GM19035 (cell line): ENCODE data around the gene MAOA.
"Not testable (repeated sequence)": the region's sequence is repeated elsewhere in the genome, so short reads cannot be mapped to it uniquely, and the experiment has no call there.

ENCODE experiments used
- ATAC-seq: cut with Tn5 transposase; IDR thresholded peaks from one replicate; pipeline ENCODE4 v1.9.1; 2021; ENCODE audit not compliant: unreplicated experiment

MAOA gene

DNA sequence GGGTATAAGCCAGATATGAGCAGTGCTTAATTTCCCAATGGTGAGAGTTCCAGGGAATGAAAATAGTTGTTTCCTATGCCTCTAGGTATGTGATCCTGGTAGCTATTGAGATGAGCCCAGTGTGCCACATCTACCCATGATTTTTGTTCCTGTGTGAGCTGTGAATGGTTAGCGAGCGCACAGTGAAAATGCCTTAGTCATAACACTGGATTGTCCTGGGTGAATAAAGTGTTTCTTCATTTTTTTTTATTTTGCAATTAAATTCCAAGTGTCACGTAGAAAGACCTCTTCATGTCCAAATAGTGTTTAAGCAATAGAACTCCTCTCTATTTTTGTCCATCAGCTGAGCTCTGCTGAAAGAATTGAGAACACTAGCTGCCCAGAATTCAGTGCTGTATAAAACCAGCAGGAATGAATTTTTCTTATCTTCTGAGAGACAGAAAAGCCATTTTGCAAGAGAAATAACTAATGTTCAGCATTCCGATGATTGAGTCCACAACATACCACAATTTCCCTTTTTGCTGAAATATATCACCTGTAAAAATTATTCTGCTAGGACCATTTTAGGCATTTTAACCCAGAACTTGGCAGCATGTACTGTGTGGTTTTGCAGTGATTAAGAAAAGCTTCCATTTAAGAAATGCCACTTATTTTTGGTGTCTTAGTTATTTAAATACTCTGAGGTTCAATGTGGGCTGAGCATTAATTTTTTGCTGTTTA is 5.6 kb downstream of the MAOA start:
- no peak for ATAC-seq

DNA sequence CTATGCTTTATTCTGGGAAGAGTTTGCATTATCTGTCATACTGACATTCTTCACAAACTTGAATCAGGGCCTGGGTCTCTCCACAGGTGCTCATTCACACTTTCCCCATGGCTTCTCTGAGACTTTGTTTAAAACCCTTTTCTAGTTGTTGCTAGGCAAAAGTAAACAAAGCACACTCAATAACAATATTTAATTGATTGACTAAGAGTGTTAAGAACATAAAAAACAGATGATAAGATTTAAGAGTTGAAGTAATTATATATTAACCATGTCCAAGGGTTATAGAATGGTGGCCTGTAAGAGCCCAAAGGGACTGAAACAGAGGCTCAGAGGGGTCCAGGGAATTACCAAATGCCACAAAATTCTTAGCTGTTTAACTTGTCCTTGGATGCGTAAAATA is 7.1 kb downstream of the MAOA start:
- ATAC-seq = no peak

DNA sequence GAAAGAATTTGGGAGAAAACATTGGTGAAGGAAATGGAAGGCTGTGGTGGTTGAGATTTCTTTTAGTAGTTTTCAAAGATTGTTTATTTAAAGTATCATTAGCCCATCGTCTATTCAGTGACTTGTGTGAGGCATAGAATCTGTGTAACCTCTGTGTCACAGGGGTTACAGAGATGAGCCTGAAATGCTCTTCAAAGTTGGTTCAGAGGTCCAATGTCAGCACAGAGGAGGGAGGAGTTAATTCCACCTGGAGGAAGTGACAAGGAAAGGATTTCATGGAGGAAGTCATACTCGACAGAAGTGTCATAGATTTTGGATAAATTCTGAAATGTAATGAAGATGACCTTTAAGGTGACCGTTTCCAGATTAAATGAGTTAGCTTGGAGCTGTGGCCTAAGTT is 8.2 kb downstream of the MAOA start:
- no peak for ATAC-seq

DNA sequence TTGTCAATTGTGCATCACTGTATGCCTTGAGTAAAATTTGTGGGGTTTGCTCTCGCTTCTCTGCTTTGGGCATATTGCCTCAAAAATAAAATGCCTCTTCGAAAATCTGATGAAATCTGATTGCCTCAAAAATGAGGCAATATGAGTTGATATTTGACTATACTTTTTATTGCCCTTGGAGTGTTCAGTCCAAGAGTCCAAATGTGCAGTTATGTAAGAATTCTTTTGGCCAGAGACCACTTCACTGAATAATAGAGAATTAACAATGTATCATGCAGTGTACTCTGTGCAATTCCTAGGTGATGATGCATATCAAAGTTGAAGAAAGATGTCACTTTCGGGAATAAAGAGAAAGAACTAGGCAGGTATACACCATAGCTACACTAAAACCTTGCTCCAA is 8.6 kb downstream of the MAOA start:
- no peak for ATAC-seq

DNA sequence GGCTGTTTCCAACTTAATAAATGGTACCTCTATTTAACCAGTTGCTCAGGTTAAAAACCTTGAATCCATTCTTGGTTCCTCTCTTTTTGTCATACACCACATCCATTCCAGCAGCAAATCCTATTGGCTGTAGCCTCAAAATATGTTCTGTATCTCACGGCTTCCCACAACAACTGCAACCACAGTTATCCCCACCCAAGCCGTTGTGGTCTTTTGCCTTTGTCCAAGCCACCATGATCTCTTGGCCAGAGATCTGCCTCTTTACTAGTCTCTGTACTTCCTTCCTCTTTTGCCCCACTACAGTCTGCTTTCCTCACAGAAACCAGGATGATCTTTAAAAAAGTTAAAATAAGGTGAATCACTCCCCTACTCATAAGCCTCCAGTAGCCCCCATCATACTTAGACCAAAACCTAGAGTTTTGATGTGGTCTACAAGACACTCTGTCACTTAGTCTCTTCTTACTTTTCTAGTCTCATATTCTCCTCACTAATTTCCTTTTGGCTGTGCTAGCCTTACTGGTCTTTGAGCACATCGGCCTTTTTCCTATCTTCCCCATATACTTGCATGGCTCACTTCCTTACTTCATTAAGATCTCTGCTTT is 10.3 kb downstream of the MAOA start:
- no peak for ATAC-seq

DNA sequence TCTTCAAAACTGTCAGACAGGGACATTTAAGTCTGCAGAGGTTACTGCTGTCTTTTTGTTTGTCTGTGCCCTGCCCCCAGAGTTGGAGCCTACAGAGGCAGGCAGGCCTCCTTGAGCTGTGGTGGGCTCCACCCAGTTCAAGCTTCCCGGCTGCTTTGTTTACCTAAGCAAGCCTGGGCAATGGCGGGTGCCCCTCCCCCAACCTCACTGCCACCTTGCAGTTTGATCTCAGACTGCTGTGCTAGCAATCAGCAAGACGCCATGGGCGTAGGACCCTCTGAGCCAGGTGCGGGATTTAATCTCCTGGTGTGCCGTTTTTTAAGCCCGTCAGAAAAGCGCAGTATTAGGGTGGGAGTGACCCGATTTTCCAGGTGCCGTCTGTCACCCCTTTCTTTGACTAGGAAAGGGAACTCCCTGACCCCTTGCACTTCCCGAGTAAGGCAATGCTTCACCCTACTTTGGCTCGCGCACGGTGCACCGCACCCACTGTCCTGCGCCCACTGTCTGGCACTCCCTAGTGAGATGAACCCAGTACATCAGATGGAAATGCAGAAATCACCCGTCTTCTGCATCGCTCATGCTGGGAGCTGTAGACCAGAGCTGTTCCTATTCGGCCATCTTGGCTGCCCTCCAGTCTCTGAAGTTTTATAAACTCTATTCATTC is 20.0 kb downstream of the MAOA start:
- ATAC-seq = not testable (repeated sequence)

DNA sequence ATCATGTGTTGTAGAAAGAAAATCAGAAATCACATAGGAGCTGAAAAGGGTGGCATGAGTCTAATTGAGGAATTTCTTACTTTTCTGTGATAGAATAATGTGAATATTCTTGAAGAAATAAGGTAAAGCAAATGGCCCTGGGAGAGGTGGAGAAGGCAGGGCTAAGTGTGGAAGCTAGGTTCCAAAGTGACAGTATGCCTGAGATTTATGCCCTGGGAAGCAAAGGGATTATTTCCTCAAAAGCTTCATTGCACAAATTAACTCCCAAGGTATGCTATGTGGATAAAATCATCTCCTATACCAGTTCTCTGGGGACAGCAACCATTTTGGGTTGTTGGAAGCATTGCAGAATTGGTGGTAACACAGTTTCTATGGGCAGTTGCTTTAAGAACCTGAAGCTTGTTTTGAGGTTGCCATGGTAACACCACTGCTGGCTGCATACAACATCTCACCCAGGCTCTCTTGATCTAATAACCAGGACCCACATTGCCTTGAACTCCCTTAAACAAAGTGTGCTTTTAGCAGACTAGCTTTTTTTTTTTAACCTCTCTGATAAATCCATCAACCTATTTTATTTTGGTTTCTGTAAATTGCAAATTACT is 21.0 kb downstream of the MAOA start:
- ATAC-seq = no peak

DNA sequence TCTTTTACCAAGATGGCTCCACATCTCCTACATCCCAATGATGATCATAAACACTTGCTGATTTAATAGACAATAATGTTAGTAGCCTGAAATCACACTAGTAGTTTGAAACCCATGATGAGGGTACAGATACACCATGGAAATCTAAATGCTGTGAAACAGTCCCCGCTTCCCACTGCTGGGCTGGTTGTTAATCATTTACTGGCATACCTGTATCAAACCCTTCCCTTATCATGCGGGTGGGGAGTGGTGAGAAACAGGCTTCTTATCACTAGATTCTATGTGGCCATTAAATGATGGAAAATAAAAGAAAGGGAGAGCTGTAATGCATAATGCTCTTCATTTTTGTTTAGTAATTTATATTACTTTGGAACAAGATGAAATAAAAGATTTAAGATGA is 21.9 kb downstream of the MAOA start:
- no peak for ATAC-seq

DNA sequence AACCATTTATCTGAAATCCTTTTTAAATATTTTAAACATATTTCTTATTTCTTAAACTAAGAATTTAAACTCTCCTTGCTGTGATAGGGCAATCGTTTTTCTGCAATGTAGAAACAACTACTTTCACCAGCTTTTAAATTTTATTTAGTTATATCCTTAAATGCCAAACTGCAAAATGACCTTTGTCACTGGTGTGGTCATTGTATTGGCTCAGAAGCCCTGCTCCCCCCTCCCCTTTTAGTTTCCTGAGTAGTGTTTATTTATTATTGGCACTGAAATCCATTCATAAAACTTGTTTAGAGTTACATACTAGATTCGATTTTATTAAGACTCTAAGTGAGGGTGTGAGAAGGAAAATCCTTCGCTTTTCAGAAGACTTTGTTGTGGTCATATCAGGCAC is 23.0 kb downstream of the MAOA start:
- no peak for ATAC-seq

DNA sequence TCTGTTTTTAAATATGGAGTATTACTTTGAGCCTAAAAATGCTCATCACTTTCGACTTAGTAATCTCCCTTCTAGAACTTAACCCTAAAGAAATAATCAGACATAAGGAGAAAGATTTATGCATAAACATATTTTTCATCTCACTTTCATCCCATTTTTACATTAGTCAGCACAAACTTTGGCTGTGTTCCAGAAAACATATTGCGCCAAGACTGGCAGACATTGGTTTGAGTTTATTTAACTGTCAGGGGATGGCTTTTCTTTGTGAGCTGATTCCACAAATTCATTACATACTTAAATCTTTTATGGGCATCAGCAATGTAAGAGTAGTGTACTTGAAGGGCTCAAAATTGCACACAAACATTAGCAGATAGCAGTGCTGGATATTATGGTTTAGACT is 23.7 kb downstream of the MAOA start:
- no peak for ATAC-seq

DNA sequence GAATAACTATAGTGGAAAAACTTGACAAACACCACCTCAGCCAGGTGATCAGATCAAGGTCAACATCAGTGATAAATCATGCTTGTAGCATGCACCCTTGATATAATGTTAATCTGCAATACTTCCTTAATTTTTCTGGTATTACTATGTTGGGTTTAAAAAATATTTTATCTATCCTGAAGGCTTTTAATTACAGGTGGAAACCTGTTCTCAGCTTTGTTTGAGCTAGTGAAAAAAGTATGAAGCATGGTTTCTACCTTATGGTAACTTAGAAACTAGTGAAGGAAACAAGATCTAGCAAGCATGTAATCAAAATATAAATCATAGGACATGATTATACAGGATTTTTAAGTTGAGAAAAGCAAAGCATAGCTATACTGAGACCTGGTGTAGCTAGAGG is 26.6 kb downstream of the MAOA start:
- no peak for ATAC-seq

DNA sequence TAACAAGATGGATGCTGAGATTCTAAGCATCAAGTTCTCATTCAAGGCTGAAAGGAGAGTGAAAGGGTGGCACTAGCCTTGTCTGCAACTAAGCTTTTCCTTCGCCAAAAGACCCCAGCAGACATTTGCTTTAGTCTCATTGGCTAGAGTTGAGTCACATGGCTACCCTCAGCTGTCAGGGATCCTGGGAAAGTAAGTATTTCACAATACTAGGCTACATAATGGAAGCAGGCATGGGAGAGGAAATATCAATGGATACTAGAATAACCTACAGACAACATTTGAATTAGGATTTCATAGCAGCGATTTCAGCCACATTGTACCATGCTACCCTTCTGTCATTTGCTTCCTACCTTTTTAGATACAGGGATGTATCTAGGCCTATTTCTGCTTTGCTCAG is 29.1 kb downstream of the MAOA start:
- no peak for ATAC-seq

DNA sequence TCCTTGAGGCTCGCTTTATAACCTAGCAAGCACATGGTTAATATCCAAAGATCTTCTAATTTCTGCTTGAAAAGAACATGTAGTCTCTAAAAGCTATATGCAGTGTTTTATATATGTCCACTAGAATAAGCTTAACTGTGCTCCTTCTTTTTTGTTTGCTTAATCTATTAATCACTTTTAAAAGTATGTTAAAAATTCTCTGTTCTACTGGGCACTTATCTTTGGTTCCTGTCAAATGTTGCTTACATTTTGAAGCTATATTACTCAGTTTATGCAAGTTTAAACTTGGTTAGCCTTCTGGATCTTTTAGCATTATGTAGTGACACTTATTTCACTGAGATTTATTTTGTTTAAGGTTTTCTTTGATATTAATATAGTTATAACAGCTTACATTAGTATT is 32.5 kb downstream of the MAOA start:
- no peak for ATAC-seq

DNA sequence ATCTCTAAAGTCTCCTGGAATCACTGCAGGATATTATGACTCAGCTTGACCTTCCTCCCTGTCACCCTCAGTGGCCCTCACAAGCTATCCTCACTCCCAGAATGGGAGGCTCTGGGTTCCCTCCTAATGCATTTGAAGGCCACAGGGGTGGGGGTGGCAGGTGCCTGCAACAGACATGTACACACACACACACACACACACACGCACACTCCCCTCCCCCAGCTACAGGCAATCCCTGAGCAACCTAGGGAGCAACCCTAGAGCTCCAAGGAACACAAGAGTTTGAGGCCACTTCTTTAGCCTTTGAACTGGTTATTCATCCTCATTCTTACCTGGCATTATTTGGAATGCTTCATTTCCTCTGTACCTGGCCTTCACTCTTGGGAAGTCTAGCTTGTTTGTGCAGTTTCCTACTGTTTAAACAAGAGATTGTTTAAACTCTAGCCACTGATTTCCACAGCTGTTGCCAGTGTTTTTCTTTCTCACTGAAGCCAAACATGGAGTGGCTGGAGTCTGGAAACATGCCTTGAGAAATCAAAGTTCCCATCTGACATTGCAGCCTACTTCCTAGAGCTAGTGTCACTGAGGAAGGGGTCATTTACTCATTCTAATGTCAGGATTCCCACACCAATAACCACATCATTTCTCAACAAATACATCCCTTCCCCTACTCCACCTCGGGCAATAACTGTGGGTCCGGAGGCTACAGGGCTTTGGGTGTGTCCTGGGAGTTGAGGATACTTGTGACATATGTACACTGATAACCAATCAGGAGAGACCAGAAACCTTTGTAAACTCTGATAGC is 37.7 kb downstream of the MAOA start:
- no peak for ATAC-seq

DNA sequence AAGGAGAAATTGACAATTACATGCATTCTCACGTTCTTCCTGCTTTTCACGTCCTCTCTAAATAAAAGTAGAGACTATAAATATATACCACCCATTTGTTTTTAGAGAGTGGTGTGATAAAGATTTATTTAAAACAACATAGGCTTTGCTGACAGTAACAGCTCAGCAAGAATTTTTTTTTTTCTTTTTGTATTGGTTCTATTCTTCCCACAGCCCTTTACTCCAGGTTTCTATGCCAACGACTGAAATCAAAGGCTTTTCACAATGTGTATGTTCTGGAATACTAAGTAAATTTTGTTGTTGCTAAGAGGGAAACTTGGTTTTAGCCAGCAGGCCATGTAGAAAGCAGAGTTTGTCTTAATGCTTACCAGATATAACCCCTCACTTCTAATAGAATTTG is 43.4 kb downstream of the MAOA start:
- ATAC-seq = no peak

DNA sequence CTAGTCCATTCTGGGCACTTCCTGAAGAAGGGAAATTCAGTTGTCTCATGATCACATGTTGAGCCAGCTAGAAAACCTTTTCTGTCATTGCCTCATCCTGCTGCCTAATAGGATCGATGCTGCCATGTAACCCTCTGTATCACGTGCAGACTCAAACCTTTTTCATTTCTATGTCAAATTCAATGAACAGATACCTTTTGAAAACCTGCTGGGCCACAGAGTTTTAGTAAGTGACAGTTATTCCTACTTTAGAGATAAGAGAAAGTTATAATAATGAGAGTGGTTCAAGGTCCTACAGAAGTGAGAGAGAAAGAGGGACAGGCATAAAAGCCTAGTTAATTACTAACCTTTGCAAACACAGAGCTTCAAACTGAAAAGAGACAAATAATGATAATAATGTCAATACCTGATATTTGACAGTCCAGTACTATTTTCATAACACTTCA is 46.0 kb downstream of the MAOA start:
- ATAC-seq = no peak

DNA sequence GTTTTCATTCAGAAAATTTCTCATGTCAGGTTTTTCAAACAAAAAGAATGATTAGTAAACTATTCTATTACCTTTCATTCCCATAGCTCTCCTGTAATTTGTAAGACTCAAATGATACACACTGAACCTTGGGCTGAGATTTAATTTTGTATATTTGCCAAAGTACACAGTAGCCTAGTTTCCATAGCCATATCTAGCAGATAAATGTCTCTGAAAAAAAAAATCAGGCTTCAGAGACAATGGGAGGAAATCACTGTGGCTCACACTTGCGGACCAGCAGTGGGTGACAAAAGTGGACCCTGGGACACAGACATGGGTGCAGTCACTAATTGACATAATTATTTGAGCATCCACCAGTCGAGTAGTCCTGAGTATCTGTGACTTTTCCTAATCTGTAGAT is 46.6 kb downstream of the MAOA start:
- ATAC-seq = no peak

DNA sequence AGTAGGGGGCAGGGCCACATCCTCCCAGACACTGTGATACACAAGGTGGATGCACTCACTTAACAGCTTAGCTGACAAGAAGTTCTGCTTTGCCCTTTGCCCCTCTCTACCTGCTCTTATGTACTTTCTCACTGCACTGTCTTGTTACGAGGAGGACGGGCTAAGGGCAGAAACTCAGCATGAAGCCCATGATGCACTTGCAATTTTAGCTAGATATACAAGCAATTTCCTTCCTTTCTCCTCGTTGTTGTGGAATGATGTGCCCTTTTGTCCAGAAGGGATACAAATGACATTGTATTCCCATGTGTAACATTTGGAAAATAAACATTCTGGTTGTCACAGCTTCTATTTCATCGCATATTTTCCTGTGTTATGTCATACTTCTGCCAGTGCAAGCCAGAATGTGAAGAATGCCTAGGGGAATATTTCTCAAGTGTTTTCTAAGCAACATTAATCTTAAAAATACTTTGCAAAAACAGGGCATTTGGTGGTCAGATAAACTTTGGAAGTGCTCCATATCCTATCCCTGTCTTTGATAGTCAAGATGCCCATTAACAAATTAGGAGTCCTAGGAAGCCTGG is 47.2 kb downstream of the MAOA start:
- no peak for ATAC-seq

DNA sequence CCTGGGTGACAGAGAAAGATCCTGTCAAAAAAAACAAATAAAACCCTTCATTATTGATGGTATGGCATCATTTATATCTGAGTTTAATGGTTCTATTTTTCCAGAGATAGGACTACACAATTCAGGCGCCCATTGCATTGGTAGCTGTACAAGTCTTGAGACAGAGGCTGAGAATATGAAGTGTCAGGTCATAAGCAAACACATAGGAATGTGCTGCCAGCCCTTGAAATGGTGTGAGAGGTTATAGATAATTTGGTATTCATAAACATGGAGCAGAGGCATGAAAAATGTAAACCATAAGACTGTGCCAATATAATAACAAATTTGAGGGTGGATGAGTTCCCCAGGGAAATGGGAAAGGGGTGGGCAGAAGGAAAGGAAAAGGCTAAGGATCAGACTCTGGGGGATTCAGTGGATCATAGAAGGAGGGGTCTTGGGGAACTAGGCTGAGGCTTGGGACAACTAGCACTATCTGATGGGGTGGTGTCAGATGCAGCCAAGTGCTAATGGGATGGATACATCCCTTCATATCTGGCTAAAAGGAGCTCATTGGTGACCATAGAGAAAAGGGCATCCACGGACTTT is 50.8 kb downstream of the MAOA start:
- ATAC-seq = no peak

DNA sequence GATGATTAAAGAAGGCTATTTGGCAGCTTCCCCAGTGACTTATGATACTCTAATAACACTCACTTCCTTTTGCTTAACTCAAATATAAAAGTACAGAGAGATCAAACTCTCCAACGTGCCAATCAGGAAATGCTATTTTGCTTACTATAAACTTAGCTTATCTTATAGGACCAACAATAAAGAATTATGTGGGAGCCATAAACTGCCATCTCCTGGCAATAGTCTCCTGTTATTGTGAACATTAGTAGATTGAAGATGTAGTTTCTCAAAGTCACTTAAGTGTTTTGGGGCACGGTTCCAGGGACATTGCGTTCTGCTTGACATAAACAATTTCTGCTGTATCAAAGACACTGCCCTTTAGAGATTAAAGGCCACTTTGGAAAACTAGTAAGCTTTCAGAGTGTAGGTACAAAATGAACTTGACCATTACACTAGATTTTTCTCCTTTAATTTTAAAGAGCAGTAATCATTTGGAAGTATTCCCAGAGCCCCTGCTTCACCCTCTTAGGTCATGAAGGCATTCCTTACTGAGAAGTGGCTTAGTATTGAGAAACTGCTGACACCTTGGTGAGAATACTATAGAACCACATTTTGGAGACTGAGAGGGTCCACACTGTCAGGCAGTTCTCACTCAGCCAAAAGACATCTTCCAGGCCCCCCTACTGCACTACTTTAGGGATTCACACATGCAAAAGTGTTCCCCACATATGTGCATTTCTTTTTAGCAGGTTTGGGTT is 51.9 kb downstream of the MAOA start:
- no peak for ATAC-seq
